H9 (cell line): Measurements from ENCODE around the gene PCNX2. TPM values are rescaled to one million over a fixed set of nuclear protein-coding genes. Genes with fewer than 3 reads are reported as not detected.

Source experiments
- DNase-seq: peaks from one replicate; pipeline ENCODE4 v3.0.0-alpha.2; 2017
- H2AFZ ChIP-seq: one replicate; pipeline ENCODE4 v1.6.1; 2013; ENCODE audit warnings: mild to moderate bottlenecking, low read length, control low read depth, moderate library complexity
- H2AK5ac ChIP-seq: 2 replicates; pipeline ENCODE4 v1.6.1; 2013; ENCODE audit warnings: low read length, control low read depth, mixed read lengths; ENCODE audit not compliant: insufficient read length
- H2BK120ac ChIP-seq: one replicate; pipeline ENCODE4 v1.6.1; 2013; ENCODE audit warnings: low read depth, mild to moderate bottlenecking, low read length, control low read depth, inconsistent platforms; ENCODE audit not compliant: poor library complexity, severe bottlenecking
- H2BK12ac ChIP-seq: 2 replicates; pipeline ENCODE4 v1.6.1; 2013; ENCODE audit warnings: low read length, control low read depth, mixed read lengths, low read depth; ENCODE audit not compliant: insufficient read length
- H2BK15ac ChIP-seq: 2 replicates; pipeline ENCODE4 v1.6.1; 2013; ENCODE audit warnings: low read depth, low read length, control low read depth
- H2BK20ac ChIP-seq: one replicate; pipeline ENCODE4 v1.6.1; 2013; ENCODE audit warnings: low read depth, mild to moderate bottlenecking, low read length, control low read depth, inconsistent platforms; ENCODE audit not compliant: poor library complexity, severe bottlenecking
- H2BK5ac ChIP-seq: 2 replicates; pipeline ENCODE4 v1.6.1; 2013; ENCODE audit warnings: low read length, control low read depth, mixed read lengths; ENCODE audit not compliant: insufficient read length
- H3K14ac ChIP-seq: 2 replicates; pipeline ENCODE4 v1.6.1; 2013; ENCODE audit warnings: low read length, control low read depth; ENCODE audit not compliant: insufficient read depth
- H3K18ac ChIP-seq: 2 replicates; pipeline ENCODE4 v1.6.1; 2013; ENCODE audit warnings: low read depth, mild to moderate bottlenecking, mixed read lengths, low read length, control low read depth; ENCODE audit not compliant: insufficient read length
- H3K23ac ChIP-seq: 2 replicates; pipeline ENCODE4 v1.6.1; 2013; ENCODE audit warnings: low read length, control low read depth, mixed read lengths, low read depth; ENCODE audit not compliant: insufficient read length
- H3K23me2 ChIP-seq: 2 replicates; pipeline ENCODE4 v1.6.1; 2013; ENCODE audit warnings: low read depth, mild to moderate bottlenecking, mixed read lengths, low read length, control low read depth; ENCODE audit not compliant: insufficient read length, poor library complexity, severe bottlenecking
- H3K27ac ChIP-seq: 2 replicates; pipeline ENCODE4 v1.5.1; 2013; ENCODE audit warnings: low read length, control low read depth, mixed read lengths, low read depth; ENCODE audit not compliant: insufficient read length
- H3K27me3 ChIP-seq: 2 replicates; pipeline ENCODE4 v1.6.1; 2013; ENCODE audit warnings: low read length, control low read depth, inconsistent platforms; ENCODE audit not compliant: insufficient read depth
- H3K4ac ChIP-seq: 2 replicates; pipeline ENCODE4 v1.6.1; 2013; ENCODE audit warnings: low read depth, mild to moderate bottlenecking, control low read depth, inconsistent platforms, low read length, moderate library complexity
- H3K4me1 ChIP-seq: 2 replicates; pipeline ENCODE4 v1.6.1; 2013; ENCODE audit warnings: low read length, control low read depth, inconsistent platforms; ENCODE audit not compliant: insufficient read depth
- H3K4me2 ChIP-seq: 2 replicates; pipeline ENCODE4 v1.6.1; 2013; ENCODE audit warnings: low read length, control low read depth, mixed read lengths; ENCODE audit not compliant: insufficient read length, insufficient read depth
- H3K56ac ChIP-seq: 2 replicates; pipeline ENCODE4 v1.6.1; 2013; ENCODE audit warnings: low read depth, mild to moderate bottlenecking, mixed read lengths, low read length, control low read depth; ENCODE audit not compliant: insufficient read length
- H3K79me1 ChIP-seq: 2 replicates; pipeline ENCODE4 v1.6.1; 2013; ENCODE audit warnings: low read depth, mild to moderate bottlenecking, moderate library complexity, low read length, control low read depth, inconsistent platforms; ENCODE audit not compliant: insufficient read depth, poor library complexity, severe bottlenecking
- H3K79me2 ChIP-seq: 2 replicates; pipeline ENCODE4 v1.6.1; 2013; ENCODE audit warnings: low read length, control low read depth, inconsistent platforms; ENCODE audit not compliant: insufficient read depth
- H3K9ac ChIP-seq: 2 replicates; pipeline ENCODE4 v1.6.1; 2013; ENCODE audit warnings: low read length, control low read depth, mixed read lengths; ENCODE audit not compliant: insufficient read length; ENCODE audit errors: extremely low read depth
- H3K9me3 ChIP-seq: one replicate; pipeline ENCODE4 v1.6.1; 2013; ENCODE audit warnings: low read depth, low read length, inconsistent platforms; ENCODE audit not compliant: control insufficient read depth
- H3T11ph ChIP-seq: one replicate; pipeline ENCODE4 v1.6.1; 2013; ENCODE audit warnings: mild to moderate bottlenecking, low read length, control low read depth, inconsistent platforms
- H4K20me1 ChIP-seq: one replicate; pipeline ENCODE4 v1.6.1; 2013; ENCODE audit not compliant: control insufficient read depth, insufficient read length, insufficient read depth
- H4K5ac ChIP-seq: 2 replicates; pipeline ENCODE4 v1.6.1; 2013; ENCODE audit warnings: low read depth, mild to moderate bottlenecking, mixed read lengths, low read length, control low read depth; ENCODE audit not compliant: insufficient read length
- H4K8ac ChIP-seq: replicated peaks from 2 replicates; pipeline ENCODE4 v1.6.1; 2013; ENCODE audit warnings: low read length, control low read depth, mixed read lengths, low read depth; ENCODE audit not compliant: insufficient read length
- H4K91ac ChIP-seq: 2 replicates; pipeline ENCODE4 v1.6.1; 2013; ENCODE audit warnings: low read depth, mild to moderate bottlenecking, moderate library complexity, mixed read lengths, low read length, control low read depth; ENCODE audit not compliant: insufficient read length
- H3K27ac Mint-ChIP-seq, 3 experiments: 2 replicates in 2 of 3; 3 replicates in 1 of 3; pipeline ENCODE4 v1.8.0; 2020 to 2021; ENCODE audit warnings: mixed read lengths in 3 of 3, mild to moderate bottlenecking in 1 of 3, moderate library complexity in 1 of 3
- H3K27me3 Mint-ChIP-seq: 2 replicates; pipeline ENCODE4 v1.8.0; 2021; ENCODE audit warnings: low read depth, mild to moderate bottlenecking, moderate library complexity, mixed read lengths
- H3K36me3 Mint-ChIP-seq, 3 experiments: 2 replicates in 2 of 3; 3 replicates in 1 of 3; pipeline ENCODE4 v1.8.0; 2020 to 2021; ENCODE audit warnings: low read depth in 3 of 3, mixed read lengths in 3 of 3; ENCODE audit not compliant: insufficient read depth in 1 of 3
- H3K4me1 Mint-ChIP-seq, 2 experiments: 2 replicates each; pipeline ENCODE4 v1.8.0; 2020; ENCODE audit warnings: mixed read lengths in 2 of 2
- H3K4me3 Mint-ChIP-seq, 2 experiments: 2 replicates in 1 of 2; 3 replicates in 1 of 2; pipeline ENCODE4 v1.8.0; 2020 to 2021; ENCODE audit warnings: mild to moderate bottlenecking in 2 of 2, mixed read lengths in 2 of 2, moderate library complexity in 1 of 2
- H3K9me3 Mint-ChIP-seq, 2 experiments: 2 replicates in 1 of 2; 3 replicates in 1 of 2; pipeline ENCODE4 v1.8.0; 2020; ENCODE audit warnings: mild to moderate bottlenecking in 2 of 2, mixed read lengths in 2 of 2, moderate library complexity in 1 of 2
- CTCF ChIP-seq: fragments of 200-600 bp; sonication (generic); conservative IDR thresholded peaks from 3 replicates; pipeline ENCODE4 v1.8.0; 2021; ENCODE audit warnings: antibody characterized with exemption, mild to moderate bottlenecking
- WGBS: extraction: QIAGEN DNeasy Blood & Tissue Kit; methylation state at CpG from one replicate; pipeline ENCODE4 v1.1.7; 2013; ENCODE audit warnings: missing lambda C conversion rate, low lambda C conversion rate, mixed read lengths; ENCODE audit not compliant: insufficient read length; ENCODE audit errors: extremely low coverage; 5-methylcytosine and 5-hydroxymethylcytosine counted together
- total RNA-seq: library from RNA; stranded (reverse); gene quantifications from 2 replicates; pipeline ENCODE4 v1.2.1, GENCODE V29; 2021

Gene PCNX2
- total RNA-seq, 1 experiment from 2014 or later: 45.1 TPM

DNA sequence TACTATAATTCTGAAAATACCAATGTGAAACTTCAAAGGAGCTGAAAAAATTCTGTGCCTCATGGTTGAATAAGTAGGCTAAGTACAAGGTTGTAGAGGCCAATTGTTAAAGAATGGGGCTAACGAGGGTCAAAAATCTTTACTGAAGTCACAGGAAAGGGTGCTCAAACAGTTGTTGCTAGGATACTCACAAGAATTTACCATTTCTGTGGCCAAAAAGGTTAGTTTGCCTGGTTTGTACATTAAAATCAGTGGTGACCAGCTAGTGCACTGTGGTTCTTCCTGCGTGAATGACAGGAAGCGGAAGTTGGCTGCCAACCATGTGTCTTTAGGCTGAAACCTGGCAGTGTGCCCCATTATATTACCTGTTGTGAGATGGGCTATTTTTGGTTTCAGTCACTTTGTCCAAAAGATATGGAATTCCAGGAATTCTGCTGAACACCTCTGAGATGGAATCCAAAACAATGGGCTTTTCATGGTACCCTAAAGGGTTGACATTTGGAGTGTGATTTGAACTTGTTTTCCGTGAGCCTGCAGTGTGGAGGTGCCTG lies 45.5 kb upstream of the PCNX2 start:
- H3K27ac Mint-ChIP-seq: peak overlapping the region in 1 of 3 experiments; percentile 19; a peak in 1 of 7 replicates
- no CpG with 5 or more reads among the region's 4 CpGs for WGBS
- H3K79me2 ChIP-seq: peaks cover 19% of the 10 kb centered on the region; the same call in 1 of the 2 replicates

More for the DNA sequence above, 45.5 kb upstream of the PCNX2 start:
- no peak overlapping the region for H2BK15ac ChIP-seq
- H3K4me1 ChIP-seq: peaks cover 6% of the 10 kb centered on the region; the same call in 1 of the 2 replicates
- DNase-seq: no peak
- no peak overlapping the region for H3K14ac ChIP-seq
- H2BK12ac ChIP-seq: no peak overlapping the region
- H3K27me3 Mint-ChIP-seq: no peaks in the 10 kb centered on the region; the same call in 1 of the 2 replicates
- no peak overlapping the region for H4K5ac ChIP-seq
- no peaks in the 10 kb centered on the region for H3K23me2 ChIP-seq
- no peak overlapping the region for H3K9ac ChIP-seq
- H2BK120ac ChIP-seq: no peak overlapping the region
- no peak overlapping the region for H4K8ac ChIP-seq
- H3K4me1 Mint-ChIP-seq: peaks cover 28 to 30% of the 10 kb centered on the region in 2 experiments
- peak overlapping the region in 1 of 2 experiments; percentile 24; a peak in 1 of 5 replicates for H3K4me3 Mint-ChIP-seq
- H3K27ac ChIP-seq: no peak overlapping the region
- H3K4me2 ChIP-seq: no peak overlapping the region
- no peak overlapping the region for H3K23ac ChIP-seq
- H2AFZ ChIP-seq: no peak overlapping the region
- H2BK20ac ChIP-seq: no peak overlapping the region
- H3K9me3 Mint-ChIP-seq: peaks cover 3 to 5% of the 10 kb centered on the region in 2 experiments; a peak in 4 of 5 replicates
- H4K20me1 ChIP-seq: peaks cover 4% of the 10 kb centered on the region
- no peak overlapping the region for H3K4ac ChIP-seq
- no peak overlapping the region for H3K56ac ChIP-seq
- no peak overlapping the region for H3T11ph ChIP-seq
- peaks cover 5 to 10% (median 8%) of the 10 kb centered on the region in 3 experiments for H3K36me3 Mint-ChIP-seq
- H4K91ac ChIP-seq: no peak overlapping the region
- H3K27me3 ChIP-seq: no peaks in the 10 kb centered on the region
- H3K18ac ChIP-seq: no peak overlapping the region
- no peaks in the 10 kb centered on the region for H3K9me3 ChIP-seq
- H2BK5ac ChIP-seq: no peak overlapping the region
- H2AK5ac ChIP-seq: no peak overlapping the region
- TF ChIP-seq CTCF: no peak
- no peaks in the 10 kb centered on the region for H3K79me1 ChIP-seq
